K562 (cell line): Measurements from ENCODE around the gene NBPF11. TPM values are rescaled to one million over a fixed set of nuclear protein-coding genes. Genes with fewer than 3 reads are reported as not detected.

Experiments
- CEBPB ChIP-seq: fragments of 450-650 bp; IDR thresholded peaks from 2 replicates; pipeline ENCODE4 v1.6.1; 2016; ENCODE audit warnings: missing genetic modification characterization, missing compliant biosample characterization
- ESRRA ChIP-seq: fragments of 450-650 bp; IDR thresholded peaks from 2 replicates; pipeline ENCODE4 v1.6.1; 2014; ENCODE audit warnings: low read depth, mild to moderate bottlenecking, moderate library complexity, borderline replicate concordance
- FOXJ2 ChIP-seq: fragments of 200-800 bp; sonication (Bioruptor generic); IDR thresholded peaks from 2 replicates; pipeline ENCODE4 v1.6.1; 2016; ENCODE audit warnings: missing genetic modification characterization, missing compliant biosample characterization
- KDM5B ChIP-seq: fragments of 200-600 bp; sonication (generic); IDR thresholded peaks from 2 replicates; pipeline ENCODE4 v1.6.1; 2012; ENCODE audit warnings: low read depth, mild to moderate bottlenecking, moderate library complexity, low read length, control low read depth, inconsistent platforms; ENCODE audit not compliant: insufficient replicate concordance
- MYC ChIP-seq, 2 experiments: fragments of 250-450 bp in 1 of 2; sonication (Bioruptor Pico) in 1 of 2; IDR thresholded peaks; 2 replicates each; pipeline versions ENCODE4 v1.5.1 to v1.6.1; 2012 to 2021; ENCODE audit warnings: low read depth in 2 of 2, borderline replicate concordance in 1 of 2, improper control_type of control experiment in 1 of 2, low read length in 1 of 2, mild to moderate bottlenecking in 1 of 2, moderate library complexity in 1 of 2
- NRF1 ChIP-seq, 2 experiments: fragments of 450-650 bp; IDR thresholded peaks in 1 of 2; conservative IDR thresholded peaks in 1 of 2; 2 replicates each; pipeline ENCODE4 v1.6.1; 2014; ENCODE audit warnings: mild to moderate bottlenecking in 2 of 2
- RBM17 ChIP-seq: fragments of 200-400 bp; formaldehyde crosslinking; IDR thresholded peaks from 2 replicates; pipeline ENCODE4 v1.6.1; 2017; ENCODE audit warnings: low read depth, mild to moderate bottlenecking, low read length, borderline replicate concordance
- RHOXF2B ChIP-seq: fragments of 250-450 bp; sonication (Bioruptor Pico); conservative IDR thresholded peaks from 2 replicates; pipeline ENCODE4 v1.5.1; 2021
- SMARCE1 ChIP-seq: fragments of 450-650 bp; IDR thresholded peaks from 2 replicates; pipeline ENCODE4 v1.7.1; 2016; ENCODE audit warnings: mild to moderate bottlenecking
- ZNF212 ChIP-seq: fragments of 450-650 bp; formaldehyde crosslinking; IDR thresholded peaks from 2 replicates; pipeline ENCODE4 v1.4.0; 2020; ENCODE audit warnings: mild to moderate bottlenecking
- ZNF263 ChIP-seq: sonication (generic); formaldehyde crosslinking; IDR thresholded peaks from 2 replicates; pipeline ENCODE4 v1.8.0; 2022; ENCODE audit warnings: mild to moderate bottlenecking, missing genetic modification reagents, borderline replicate concordance
- polyA plus RNA-seq, 8 experiments: library from polyadenylated mRNA; depleted of rRNA in 4 of 8; stranded (reverse) in 5 of 8; unstranded in 3 of 8; fragments of >200 nt; fragmentation: Nextera tagmentation in 2 of 8; fragmentation: Illumina TruSeq in 1 of 8; extraction: Ambion mirVana in 2 of 8; extraction: Trizol in 1 of 8; gene quantifications; 2 replicates each; pipeline versions ENCODE4 v1.2.1 to v1.2.3, GENCODE V29; 2011 to 2014; ENCODE audit warnings: inconsistent platforms in 1 of 8, missing spikeins in 1 of 8
- total RNA-seq, 7 experiments: library from RNA; depleted of rRNA in 6 of 7; stranded (reverse); fragments of >200 nt in 6 of 7; fragmentation: Illumina TruSeq in 2 of 7; extraction: Trizol in 2 of 7; gene quantifications; 2 replicates each; pipeline versions ENCODE4 v1.2.1 to v1.2.3, GENCODE V29; 2011 to 2021; ENCODE audit warnings: low replicate concordance in 1 of 7
- TF ChIP-seq, protein P1 (sequence below): fragments of 450-650 bp; conservative IDR thresholded peaks from 2 replicates; pipeline ENCODE4 v1.6.1; 2016; ENCODE audit warnings: missing genetic modification characterization, low read depth, mild to moderate bottlenecking, missing compliant biosample characterization, moderate library complexity
- TF ChIP-seq, protein P2 (sequence below): fragments of 450-650 bp; IDR thresholded peaks from 2 replicates; pipeline ENCODE4 v1.6.1; 2016; ENCODE audit warnings: mild to moderate bottlenecking
- TF ChIP-seq, protein P3 (sequence below), 2 experiments: fragments of 450-650 bp; IDR thresholded peaks; 2 replicates each; pipeline ENCODE4 v1.6.1; 2016; ENCODE audit warnings: mild to moderate bottlenecking in 2 of 2, borderline replicate concordance in 1 of 2, low read depth in 1 of 2, moderate library complexity in 1 of 2

NBPF11 gene
- total and polyA plus RNA-seq, 9 of the 15 experiments (the other 6 are each of a cell fraction or from before 2014, with no cell fraction given), result 2.8 to 17.0 (median 8.0) TPM

DNA sequence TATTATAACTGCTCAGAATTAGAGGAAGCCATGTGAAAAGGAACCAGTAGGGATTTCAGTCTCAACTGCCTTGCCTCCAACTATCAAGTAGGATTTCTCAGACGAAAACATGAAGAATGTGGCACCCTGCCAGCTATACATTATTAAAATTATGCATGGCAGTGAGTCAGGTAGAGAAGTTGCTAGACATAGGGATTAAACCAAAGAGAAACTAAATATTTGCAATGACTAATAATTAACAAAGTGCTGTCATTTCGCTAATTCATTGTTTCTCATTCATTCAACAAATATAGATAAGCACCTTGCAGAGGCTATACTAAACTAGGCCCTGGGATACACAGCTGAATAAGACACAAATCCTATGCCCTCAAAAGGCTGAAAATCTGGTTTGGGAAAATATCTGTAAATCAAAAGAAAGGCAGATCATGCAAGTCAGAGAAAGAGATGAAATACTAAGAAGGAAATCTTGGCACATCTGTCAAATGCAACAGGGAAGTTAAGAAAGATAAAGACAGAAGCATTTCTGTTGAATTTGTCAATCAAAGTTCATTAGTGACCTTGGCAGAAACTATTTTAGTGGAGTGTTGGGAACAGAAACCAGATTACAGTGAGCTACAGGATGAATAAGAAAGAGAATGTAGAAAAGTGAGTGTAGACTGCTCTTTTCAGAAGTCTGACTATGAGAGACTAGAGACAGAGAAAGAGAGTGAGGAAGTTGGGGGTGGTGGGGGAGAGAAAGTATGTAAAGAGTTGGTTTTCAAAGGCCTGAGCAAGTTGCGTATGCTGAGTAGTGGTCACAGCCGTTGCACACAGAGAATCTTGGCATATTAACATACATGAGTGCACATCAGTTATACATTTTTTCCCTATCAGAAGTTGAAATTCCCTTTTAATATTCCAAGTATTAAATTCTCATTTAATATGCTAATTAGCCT is 14.7 kb upstream of the NBPF11 start (continued):
- no peak for TF ChIP-seq ZNF263 (CRISPR knock-in tag)
- TF ChIP-seq FOXJ2 (tag), result no peak
- TF ChIP-seq, protein P1, sequence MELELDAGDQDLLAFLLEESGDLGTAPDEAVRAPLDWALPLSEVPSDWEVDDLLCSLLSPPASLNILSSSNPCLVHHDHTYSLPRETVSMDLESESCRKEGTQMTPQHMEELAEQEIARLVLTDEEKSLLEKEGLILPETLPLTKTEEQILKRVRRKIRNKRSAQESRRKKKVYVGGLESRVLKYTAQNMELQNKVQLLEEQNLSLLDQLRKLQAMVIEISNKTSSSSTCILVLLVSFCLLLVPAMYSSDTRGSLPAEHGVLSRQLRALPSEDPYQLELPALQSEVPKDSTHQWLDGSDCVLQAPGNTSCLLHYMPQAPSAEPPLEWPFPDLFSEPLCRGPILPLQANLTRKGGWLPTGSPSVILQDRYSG, result no peak
- TF ChIP-seq, protein P2, sequence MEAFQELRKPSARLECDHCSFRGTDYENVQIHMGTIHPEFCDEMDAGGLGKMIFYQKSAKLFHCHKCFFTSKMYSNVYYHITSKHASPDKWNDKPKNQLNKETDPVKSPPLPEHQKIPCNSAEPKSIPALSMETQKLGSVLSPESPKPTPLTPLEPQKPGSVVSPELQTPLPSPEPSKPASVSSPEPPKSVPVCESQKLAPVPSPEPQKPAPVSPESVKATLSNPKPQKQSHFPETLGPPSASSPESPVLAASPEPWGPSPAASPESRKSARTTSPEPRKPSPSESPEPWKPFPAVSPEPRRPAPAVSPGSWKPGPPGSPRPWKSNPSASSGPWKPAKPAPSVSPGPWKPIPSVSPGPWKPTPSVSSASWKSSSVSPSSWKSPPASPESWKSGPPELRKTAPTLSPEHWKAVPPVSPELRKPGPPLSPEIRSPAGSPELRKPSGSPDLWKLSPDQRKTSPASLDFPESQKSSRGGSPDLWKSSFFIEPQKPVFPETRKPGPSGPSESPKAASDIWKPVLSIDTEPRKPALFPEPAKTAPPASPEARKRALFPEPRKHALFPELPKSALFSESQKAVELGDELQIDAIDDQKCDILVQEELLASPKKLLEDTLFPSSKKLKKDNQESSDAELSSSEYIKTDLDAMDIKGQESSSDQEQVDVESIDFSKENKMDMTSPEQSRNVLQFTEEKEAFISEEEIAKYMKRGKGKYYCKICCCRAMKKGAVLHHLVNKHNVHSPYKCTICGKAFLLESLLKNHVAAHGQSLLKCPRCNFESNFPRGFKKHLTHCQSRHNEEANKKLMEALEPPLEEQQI, result no peak
- TF ChIP-seq, protein P3, sequence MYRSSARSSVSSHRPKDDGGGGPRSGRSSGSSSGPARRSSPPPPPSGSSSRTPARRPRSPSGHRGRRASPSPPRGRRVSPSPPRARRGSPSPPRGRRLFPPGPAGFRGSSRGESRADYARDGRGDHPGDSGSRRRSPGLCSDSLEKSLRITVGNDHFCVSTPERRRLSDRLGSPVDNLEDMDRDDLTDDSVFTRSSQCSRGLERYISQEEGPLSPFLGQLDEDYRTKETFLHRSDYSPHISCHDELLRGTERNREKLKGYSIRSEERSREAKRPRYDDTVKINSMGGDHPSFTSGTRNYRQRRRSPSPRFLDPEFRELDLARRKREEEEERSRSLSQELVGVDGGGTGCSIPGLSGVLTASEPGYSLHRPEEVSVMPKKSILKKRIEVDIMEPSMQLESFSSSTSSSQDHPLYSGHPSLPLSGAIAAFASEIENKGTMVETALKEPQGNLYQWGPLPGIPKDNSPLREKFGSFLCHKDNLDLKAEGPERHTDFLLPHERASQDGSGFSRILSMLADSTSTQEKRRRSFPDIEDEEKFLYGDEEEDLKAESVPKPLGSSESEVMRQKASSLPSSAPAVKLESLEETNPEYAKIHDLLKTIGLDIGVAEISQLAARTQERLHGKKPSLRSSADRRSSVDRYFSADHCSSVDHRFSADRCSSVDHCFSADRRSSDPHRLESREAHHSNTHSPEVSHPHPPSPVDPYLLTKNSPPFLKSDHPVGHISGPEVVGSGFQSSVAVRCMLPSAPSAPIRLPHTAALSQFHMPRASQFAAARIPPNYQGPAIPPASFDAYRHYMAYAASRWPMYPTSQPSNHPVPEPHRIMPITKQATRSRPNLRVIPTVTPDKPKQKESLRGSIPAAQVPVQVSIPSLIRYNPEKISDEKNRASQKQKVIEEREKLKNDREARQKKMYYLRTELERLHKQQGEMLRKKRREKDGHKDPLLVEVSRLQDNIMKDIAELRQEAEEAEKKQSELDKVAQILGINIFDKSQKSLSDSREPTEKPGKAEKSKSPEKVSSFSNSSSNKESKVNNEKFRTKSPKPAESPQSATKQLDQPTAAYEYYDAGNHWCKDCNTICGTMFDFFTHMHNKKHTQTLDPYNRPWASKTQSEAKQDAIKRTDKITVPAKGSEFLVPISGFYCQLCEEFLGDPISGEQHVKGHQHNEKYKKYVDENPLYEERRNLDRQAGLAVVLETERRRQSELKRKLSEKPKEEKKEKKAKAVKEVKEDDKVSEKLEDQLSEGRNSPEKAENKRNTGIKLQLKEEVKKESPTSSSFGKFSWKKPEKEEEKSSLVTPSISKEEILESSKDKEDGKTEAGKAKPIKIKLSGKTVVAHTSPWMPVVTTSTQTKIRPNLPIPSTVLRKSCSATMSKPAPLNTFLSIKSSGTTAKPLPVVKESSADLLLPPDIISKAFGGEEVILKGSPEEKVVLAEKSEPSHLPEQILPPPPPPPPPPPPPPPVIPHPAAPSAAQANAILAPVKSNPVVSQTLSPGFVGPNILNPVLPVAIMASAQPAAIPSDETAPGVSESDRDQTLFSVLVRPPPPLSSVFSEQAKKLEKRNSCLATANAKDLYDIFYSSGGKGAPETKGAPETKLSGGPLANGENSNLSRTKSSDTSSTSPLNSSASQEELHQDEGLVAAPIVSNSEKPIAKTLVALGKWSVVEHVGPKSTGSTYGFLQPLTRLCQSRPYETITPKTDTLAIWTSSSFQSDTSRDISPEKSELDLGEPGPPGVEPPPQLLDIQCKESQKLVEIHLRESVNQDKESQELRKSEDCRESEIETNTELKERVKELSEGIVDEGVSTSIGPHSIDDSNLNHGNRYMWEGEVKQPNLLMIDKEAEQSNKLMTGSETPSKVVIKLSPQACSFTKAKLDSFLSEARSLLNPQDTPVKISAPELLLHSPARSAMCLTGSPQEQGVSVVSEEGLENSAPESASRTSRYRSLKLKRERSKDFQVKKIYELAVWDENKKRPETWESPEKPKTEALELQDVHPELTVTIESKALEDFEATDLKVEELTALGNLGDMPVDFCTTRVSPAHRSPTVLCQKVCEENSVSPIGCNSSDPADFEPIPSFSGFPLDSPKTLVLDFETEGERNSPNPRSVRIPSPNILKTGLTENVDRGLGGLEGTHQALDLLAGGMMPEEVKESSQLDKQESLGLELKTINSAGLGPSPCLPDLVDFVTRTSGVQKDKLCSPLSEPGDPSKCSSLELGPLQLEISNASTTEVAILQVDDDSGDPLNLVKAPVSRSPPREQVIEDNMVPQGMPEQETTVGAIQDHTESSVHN (IDR thresholded peaks at IDR 0.05; ENCODE audit: borderline replicate concordance in 1 of 2, low read depth in 1 of 2), result no peak
- TF ChIP-seq RBM17, result no peak
- no peak for TF ChIP-seq SMARCE1
- TF ChIP-seq ZNF212, result no peak
- TF ChIP-seq CEBPB (tag), result no peak
- no peak for TF ChIP-seq KDM5B
- TF ChIP-seq ESRRA, result no peak
- no peak for TF ChIP-seq MYC (IDR thresholded peaks at IDR 0.05; ENCODE audit: low read depth, low read length)
- no peak for TF ChIP-seq MYC (CRISPR knock-in tag; IDR thresholded peaks at IDR 0.05; ENCODE audit: borderline replicate concordance, low read depth)
- no peak for TF ChIP-seq RHOXF2B (CRISPR knock-in tag)
- TF ChIP-seq NRF1 (conservative IDR thresholded peaks at IDR 0.05 in 1 of 2, IDR thresholded peaks at IDR 0.05 in 1 of 2), result no peak
